WTC11 (cell line): Measurements from ENCODE around the gene PTPN2. TPM values are rescaled to one million over a fixed set of nuclear protein-coding genes. Genes with fewer than 3 reads are reported as not detected.
A peak's percentile ranks its signal among the peaks of the same experiment; 100 is the strongest.

Experiments
- AFF4 ChIP-seq: sonication (generic); formaldehyde crosslinking; IDR thresholded peaks from 2 replicates; pipeline ENCODE4 v1.8.1; 2023; ENCODE audit warnings: mild to moderate bottlenecking, missing genetic modification reagents, borderline replicate concordance
- AR ChIP-seq: fragments of 250-450 bp; sonication (Bioruptor Pico); IDR thresholded peaks from 2 replicates; pipeline ENCODE4 v1.9.0; 2021; ENCODE audit warnings: mild to moderate bottlenecking
- ARID4B ChIP-seq: sonication (generic); formaldehyde crosslinking; IDR thresholded peaks from 2 replicates; pipeline ENCODE4 v1.8.0; 2023; ENCODE audit warnings: missing genetic modification reagents, mild to moderate bottlenecking, borderline replicate concordance
- ATF3 ChIP-seq: sonication (generic); formaldehyde crosslinking; conservative IDR thresholded peaks from 2 replicates; pipeline ENCODE4 v1.8.1; 2022; ENCODE audit warnings: mild to moderate bottlenecking, missing genetic modification reagents
- CREB1 ChIP-seq: sonication (generic); formaldehyde crosslinking; IDR thresholded peaks from 2 replicates; pipeline ENCODE4 v1.8.0; 2023; ENCODE audit warnings: mild to moderate bottlenecking, missing genetic modification reagents
- CREM ChIP-seq: sonication (generic); formaldehyde crosslinking; IDR thresholded peaks from 2 replicates; pipeline ENCODE4 v1.8.1; 2022; ENCODE audit warnings: mild to moderate bottlenecking, missing genetic modification reagents, moderate library complexity
- FOXJ3 ChIP-seq: sonication (generic); formaldehyde crosslinking; IDR thresholded peaks from 2 replicates; pipeline ENCODE4 v1.9.0; 2021; ENCODE audit warnings: missing genetic modification reagents, mild to moderate bottlenecking, borderline replicate concordance
- HMGXB4 ChIP-seq: sonication (generic); formaldehyde crosslinking; IDR thresholded peaks from 2 replicates; pipeline ENCODE4 v1.8.1; 2023; ENCODE audit warnings: mild to moderate bottlenecking, moderate library complexity, missing genetic modification reagents
- IRF2 ChIP-seq: sonication (generic); formaldehyde crosslinking; IDR thresholded peaks from 2 replicates; pipeline ENCODE4 v1.8.0; 2022; ENCODE audit warnings: low read depth, missing genetic modification reagents, borderline replicate concordance
- MLX ChIP-seq: sonication (generic); formaldehyde crosslinking; IDR thresholded peaks from 2 replicates; pipeline ENCODE4 v1.8.1; 2023; ENCODE audit warnings: mild to moderate bottlenecking, missing genetic modification reagents, moderate library complexity
- NFYB ChIP-seq: sonication (generic); formaldehyde crosslinking; conservative IDR thresholded peaks from 2 replicates; pipeline ENCODE4 v1.8.0; 2022; ENCODE audit warnings: low read depth, missing genetic modification reagents
- PREB ChIP-seq: sonication (generic); formaldehyde crosslinking; IDR thresholded peaks from 2 replicates; pipeline ENCODE4 v1.8.1; 2022; ENCODE audit warnings: mild to moderate bottlenecking, missing genetic modification reagents, moderate library complexity, borderline replicate concordance
- SMAD3 ChIP-seq: sonication (generic); formaldehyde crosslinking; IDR thresholded peaks from 2 replicates; pipeline ENCODE4 v1.8.0; 2022; ENCODE audit warnings: missing genetic modification reagents, mild to moderate bottlenecking, borderline replicate concordance
- STAT6 ChIP-seq: sonication (generic); formaldehyde crosslinking; conservative IDR thresholded peaks from 2 replicates; pipeline ENCODE4 v1.8.1; 2023; ENCODE audit warnings: mild to moderate bottlenecking, low read depth, missing genetic modification reagents, moderate library complexity
- ZNF232 ChIP-seq: sonication (generic); formaldehyde crosslinking; IDR thresholded peaks from 2 replicates; pipeline ENCODE4 v1.8.0; 2022; ENCODE audit warnings: mild to moderate bottlenecking, missing genetic modification reagents
- ZNF671 ChIP-seq: fragments of 250-450 bp; sonication (Bioruptor Pico); IDR thresholded peaks from 2 replicates; pipeline ENCODE4 v1.8.0; 2021; ENCODE audit warnings: mild to moderate bottlenecking
- ZSCAN18 ChIP-seq: fragments of 250-450 bp; sonication (Bioruptor Pico); IDR thresholded peaks from 2 replicates; pipeline ENCODE4 v2.1.2; 2022; ENCODE audit warnings: mild to moderate bottlenecking, moderate library complexity
- total RNA-seq: library from RNA; stranded (reverse); gene quantifications from 3 replicates; pipeline ENCODE4 v1.2.3, GENCODE V29; 2021

The PTPN2 gene
- total RNA-seq, 1 experiment from 2014 or later, result 37.7 TPM

GRCh38 chr18:12911025-12911928, 27.2 kb upstream of the PTPN2 start (continued):
- no peak for TF ChIP-seq ZNF671 (CRISPR knock-in tag)
- no peak for TF ChIP-seq ARID4B (CRISPR knock-in tag)
- TF ChIP-seq HMGXB4 (CRISPR knock-in tag), result peak; percentile 68; the same call in 1 of the 2 replicates
- TF ChIP-seq AFF4 (CRISPR knock-in tag), result no peak
- TF ChIP-seq CREB1 (CRISPR knock-in tag), result no peak
- TF ChIP-seq STAT6 (CRISPR knock-in tag), result no peak
- no peak for TF ChIP-seq AR
- no peak for TF ChIP-seq ZNF232 (CRISPR knock-in tag)
- no peak for TF ChIP-seq SMAD3
- no peak for TF ChIP-seq NFYB
- no peak for TF ChIP-seq ATF3 (CRISPR knock-in tag)
- TF ChIP-seq ZSCAN18 (CRISPR knock-in tag), result no peak
- no peak for TF ChIP-seq FOXJ3 (CRISPR knock-in tag)
- no peak for TF ChIP-seq PREB
- TF ChIP-seq CREM (CRISPR knock-in tag), result no peak
- TF ChIP-seq IRF2 (CRISPR knock-in tag), result no peak
- TF ChIP-seq MLX (CRISPR knock-in tag), result no peak
